CD4-positive, alpha-beta T cell treated with Interleukin-4 for 1 hour (primary cell): Measurements from ENCODE around the gene MS4A14.
"Not testable (repeated sequence)": the region's sequence is repeated elsewhere in the genome, so short reads cannot be mapped to it uniquely, and the experiment has no call there.

Source experiments
- DNase-seq, 2 donors: peaks; one replicate each; pipeline ENCODE4 v3.0.0-alpha.2; 2020 to 2022

The MS4A14 gene, protein sequence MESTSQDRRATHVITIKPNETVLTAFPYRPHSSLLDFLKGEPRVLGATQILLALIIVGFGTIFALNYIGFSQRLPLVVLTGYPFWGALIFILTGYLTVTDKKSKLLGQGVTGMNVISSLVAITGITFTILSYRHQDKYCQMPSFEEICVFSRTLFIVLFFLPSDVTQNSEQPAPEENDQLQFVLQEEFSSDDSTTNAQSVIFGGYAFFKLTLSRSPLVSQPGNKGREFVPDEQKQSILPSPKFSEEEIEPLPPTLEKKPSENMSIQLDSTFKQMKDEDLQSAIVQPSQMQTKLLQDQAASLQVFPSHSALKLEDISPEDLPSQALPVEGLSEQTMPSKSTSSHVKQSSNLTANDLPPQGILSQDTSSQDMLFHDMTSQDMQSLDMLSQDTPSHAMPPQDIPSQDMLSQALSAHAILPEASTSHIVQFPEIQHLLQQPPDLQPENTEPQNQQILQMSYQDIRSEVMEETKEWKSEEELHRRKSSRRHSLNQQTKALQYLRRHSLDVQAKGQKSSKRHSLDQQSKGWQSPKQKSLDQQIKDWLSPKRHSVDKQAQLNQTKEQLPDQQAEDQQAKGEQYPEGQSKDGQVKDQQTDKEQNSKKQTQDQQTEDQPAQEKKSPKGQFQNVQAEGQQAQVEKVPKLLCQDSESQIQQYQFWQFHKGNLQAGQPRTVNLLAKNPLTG

DNA sequence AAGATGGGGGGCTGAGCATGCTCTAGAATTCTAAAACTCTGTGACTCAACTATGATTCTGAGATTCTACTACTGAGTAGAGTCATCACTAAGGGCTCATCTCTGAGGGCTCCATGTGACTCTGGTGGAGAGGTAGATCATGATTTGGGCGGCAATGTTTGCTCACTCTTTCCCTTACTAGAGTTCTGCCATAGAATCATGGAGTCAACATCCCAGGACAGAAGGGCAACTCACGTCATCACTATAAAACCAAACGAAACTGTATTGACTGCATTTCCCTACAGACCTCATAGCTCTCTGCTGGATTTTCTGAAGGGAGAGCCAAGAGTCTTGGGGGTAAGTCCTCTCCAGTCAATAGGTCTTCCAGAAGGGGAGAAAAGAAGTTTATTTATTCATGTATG lies at the start of gene MS4A14:
Gene MS4A14, plus strand, starts transcription at position 78 of the 400 bp plus-strand sequence. Its CDS starts 120 bp downstream, at position 198.
- no peak for DNase-seq

DNA sequence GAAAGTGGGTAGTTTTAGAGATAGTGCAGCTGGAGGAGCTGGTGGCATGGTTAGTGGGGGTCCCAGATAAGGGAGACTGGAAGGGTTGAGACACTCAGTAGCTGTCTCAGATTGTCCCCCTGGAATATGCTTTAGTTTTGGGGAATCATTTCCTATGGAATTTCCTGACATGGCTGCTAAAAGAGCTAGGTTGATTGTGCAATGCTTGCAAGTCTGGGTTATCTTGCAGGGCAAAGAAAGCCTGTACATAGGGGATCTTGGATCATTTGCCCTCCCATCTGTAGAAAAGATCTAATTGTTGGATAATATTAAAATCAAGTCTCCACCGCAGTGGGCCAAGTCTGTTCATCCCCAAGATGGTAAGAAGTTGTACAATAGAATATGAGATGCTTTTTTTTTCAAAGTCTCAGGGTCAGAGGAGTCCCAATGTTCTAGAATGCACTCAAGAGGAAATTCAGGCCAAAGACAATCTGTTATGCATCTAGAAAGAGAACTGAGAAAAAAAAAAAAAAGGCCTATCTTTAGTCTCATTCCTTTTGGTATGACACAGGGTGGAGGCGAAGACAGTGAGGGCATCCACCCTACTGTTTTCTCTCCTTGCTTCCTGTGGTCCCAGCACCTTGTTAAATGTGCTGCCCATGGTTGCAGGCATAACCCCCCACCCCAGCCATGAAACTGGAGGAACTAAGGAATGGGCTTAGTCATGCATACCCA lies 49.0 kb upstream of the MS4A14 start:
- no peak for DNase-seq

DNA sequence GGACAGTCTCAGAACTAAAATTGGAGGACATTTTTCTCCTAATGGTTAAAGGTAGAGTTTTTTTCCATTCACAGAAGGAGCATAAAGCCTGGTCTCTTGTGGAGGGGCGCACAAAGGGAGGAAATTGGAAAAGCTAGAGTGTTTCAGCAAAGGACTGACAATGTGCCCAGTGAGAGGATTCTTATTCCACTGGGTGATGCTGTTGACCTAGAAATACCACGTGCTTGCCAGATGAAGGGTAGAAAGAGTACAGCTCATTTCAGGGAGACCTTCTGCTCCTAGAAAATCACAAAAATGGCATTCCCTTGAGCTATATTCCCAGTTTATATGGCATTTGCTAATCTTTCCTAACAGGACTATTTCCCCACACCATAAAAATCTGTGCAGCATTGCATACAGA lies 48.1 kb upstream of the MS4A14 start:
- no peak for DNase-seq

DNA sequence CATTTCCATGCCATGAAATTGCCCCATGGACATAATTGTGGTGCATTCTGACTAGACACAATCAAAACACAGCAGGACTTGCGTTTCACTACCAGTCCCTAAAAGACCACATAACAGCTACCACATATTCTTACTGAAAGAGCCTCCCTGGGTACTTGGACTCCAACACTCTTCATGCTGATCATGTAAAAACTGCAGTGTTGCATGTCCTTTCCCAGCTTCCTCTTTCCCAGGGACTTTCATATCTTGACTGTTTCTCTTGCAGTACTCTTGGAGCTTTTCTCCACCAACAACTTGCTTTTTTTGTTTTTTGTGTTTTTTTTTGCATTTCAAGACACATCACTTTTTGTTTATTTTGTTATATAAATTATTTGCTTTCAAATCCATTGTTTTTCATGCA lies 46.3 kb upstream of the MS4A14 start:
- DNase-seq = no peak

DNA sequence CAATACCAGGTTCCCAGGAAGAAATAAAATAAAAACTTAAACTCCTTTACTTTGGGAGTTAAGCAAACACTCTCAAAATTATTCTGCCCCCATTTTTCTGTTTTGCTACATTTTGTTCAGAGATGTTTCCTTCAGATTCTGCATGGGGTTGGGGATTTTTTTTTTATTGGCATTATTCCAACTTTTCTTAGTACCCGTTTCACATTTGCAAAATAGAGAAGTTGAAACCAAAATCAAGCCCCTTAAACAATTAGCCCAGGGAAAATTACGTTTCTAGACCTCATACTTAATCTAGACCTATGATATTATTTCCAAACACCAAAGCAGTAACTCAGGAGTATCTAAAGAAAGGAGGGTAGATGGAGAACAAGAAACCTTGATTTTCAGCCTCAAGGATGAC lies 38.5 kb upstream of the MS4A14 start:
- DNase-seq = no peak

DNA sequence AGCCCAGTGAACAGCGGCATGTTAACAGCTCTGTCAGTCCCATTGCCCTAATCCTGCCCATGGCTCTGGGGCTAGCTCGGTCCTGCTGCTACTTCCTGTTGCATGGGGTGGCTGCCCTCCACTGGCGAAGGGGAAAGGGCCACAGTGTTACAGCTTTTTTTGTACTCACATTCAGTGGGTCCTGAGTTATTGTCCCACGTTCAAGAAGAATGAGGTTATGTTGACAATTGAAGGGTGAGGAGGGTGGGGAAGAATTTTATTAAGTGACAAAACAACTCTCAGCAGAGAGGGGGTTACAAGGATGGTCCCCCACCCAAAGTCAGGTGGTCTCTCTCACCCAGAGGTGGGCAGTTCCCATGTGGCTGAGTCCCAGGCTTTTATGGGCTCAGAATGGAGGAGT lies 35.6 kb upstream of the MS4A14 start:
- DNase-seq = no peak

DNA sequence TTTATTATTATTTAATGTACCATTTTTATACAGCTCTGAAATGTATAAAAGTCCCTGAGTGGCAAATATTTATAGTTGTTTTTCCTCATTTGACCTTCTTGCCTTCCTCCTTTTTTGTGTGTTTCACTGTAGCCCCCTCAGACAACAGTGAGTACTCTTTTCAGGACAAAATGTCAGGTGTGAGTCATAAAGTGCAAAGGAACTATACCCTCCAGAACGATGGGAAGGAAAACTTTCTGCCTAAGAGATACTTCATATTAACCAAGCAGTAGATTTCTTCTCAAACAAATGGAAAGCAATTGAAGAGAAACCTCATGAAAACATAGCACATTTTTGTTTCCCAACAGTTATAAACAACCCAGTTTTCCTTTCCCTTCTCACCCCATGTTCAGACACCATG lies 34.0 kb upstream of the MS4A14 start:
- DNase-seq = no peak

DNA sequence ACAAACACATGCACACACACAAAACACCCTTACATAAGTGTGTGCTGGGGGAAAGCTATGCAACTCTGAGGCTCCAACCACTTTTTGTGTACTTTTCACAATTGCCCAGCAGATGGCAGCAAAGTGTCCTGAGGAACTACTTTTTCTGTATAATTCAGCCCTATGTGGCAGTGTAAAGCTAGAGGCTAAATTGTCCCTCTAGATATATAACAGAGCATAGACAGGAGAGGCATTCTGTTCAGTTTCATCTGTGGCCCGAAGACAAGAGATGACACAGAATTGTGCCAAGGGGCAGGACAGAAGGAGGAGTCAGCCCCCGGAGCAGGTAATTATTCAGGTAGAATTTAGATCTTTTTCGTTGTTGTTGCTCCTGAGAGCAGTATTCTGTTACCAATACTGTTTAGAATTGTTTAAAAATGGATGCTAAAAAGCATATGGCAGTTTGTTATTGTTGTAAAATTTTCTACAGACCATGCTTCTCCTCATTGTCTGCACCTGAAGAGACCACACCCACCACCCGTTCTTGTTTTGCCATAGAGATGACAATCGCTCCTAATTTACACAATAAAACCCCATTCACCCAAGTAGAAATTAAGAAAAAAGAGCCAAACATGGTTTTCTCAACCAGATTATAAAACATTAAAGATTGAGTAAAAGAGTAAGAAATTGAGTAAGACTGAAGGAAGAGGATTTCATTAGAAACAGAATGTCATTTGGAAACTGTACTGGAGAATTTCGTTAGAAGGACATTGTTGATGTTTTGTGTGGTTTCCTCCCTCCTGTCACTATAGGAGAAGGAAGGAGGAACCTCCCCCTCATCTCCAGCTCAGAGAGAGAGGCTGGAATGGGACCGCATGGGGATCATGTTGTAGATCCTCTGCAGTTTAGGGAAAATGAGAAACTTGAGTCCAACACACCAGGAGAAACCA lies 32.5 kb upstream of the MS4A14 start:
- peak; percentile 62 to 78 for DNase-seq

DNA sequence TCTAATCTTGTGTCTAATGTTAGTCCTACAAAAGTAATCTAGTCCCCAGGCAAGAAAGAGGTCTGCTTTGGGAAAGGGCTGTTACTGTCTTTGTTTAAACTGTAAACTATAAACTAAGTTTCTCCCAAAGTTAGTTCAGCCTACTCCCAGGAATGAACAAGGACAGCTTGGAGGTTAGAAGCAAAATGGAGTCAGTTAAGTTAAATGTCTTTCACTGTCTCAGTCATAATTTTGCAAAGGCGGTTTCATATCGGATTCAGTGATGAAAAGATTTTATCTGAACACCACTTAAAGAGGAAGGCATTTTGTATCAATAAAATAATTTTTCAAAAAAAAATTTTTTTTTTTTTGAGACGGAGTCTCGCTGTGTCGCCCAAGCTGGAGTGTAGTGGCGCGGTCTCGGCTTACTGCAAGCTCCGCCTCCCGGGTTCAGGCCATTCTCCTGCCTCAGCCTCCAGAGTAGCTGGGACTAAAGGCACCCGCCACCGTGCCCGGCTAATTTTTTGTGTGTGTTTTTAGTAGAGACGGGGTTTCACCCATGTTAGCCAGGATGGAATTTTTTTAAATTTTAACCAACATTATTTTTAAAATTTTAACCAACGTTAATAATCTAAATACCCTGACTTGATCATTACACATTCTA lies 29.9 kb upstream of the MS4A14 start:
- DNase-seq = not testable (repeated sequence)

DNA sequence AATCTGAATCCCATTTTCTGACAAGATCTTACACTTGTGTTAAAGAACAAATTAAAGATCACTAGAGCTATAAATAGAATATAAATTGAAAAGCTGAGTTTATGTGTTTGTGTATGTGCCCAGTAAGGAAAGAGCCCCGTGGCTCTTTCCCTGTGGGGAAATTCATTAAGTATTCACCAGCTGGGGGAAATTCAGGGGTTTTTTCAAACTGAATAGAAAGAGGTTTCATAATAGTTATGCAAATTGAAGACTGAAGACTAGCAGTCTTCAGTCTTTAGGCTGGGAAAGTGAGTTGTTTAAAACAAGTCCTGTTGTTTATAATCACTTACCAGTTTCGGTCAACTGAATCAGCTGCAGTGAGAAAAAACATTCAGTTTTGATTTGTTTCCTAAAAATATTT lies 29.2 kb upstream of the MS4A14 start:
- peak; percentile 19 to 45 for DNase-seq

DNA sequence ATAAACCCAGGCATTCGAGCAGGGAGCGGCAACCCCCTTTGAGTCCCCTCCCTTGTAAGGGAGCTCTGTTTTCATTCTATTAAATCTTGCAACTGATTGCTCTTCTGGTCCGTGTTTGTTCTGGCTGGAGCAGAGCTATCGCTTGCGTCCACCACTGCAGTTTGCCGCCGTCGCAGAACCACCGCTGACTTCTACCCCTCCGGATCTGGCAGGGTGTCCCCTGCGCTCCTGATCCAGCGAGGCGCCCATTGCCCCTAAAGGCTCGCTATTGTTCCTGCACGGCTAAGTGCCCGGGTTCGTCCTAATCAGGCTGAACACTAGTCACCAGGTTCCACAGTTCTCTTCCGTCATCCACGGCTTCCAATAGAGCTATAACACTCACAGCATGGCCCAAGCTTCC lies 28.4 kb upstream of the MS4A14 start:
- no peak for DNase-seq

DNA sequence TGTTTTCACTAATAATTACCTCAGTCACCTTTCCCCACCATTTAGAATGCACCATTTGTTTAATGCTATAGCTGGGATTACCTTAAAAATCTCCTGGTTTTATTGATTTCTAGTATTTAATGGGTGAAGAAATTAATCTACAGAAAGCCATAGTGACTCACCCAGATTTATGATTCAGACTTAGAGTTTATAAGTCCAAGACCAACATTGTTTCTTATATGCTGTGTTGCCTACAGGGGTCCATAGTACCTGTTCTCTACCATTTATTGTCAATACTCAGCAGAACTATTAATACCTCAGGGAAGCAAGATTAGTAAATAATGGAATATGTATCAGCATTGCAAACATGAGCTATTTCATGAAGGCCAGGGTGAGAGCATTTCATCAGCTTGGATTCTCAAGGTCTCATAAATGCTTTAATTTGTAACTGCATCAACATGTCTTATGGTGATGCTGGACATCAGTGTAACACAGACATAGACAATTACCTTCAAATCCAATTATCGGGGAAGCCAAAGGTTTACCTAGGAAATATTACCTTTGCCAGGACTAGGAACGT lies 25.9 kb upstream of the MS4A14 start:
- no peak for DNase-seq

DNA sequence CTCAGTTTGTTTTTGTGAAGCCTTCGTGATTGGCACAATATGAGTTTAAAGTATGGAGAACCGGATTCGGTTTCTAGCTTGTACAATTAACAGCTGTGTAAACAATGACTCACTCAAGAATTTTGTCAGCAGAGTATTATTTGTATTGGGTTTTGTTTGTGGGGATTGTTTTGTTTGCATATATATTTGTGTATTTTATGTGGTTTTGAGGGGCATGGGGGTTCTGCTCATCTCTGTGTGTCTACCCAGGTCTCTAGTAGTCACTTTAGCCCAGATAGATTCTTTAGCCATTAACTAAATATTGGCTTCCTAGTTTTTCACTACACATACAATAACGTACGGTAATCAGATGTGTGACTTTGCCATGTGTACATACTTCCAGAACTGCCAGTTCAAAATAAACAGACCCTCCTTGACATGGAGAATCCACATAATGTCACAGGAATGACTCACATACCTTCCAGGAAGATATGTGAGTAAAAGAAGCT lies 25.4 kb upstream of the MS4A14 start:
- DNase-seq = no peak

DNA sequence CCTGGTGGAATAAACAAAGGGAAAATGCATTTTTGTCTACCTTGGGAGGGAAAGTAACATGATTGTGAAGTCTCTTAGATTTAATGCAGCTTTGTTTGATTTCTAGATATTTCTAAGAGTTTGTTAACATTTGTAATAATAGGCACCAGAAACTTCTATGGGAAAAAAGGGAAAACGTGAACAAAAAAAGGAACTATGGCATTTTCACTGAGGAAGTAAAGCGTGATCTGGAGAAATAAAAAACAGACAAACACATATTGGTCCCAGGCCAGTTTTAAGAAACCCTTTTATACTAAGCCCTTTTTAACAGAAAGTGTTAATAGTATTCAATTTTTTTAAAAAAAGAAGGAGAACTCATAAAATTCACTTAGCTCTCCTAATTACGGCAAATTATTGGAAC lies 24.9 kb upstream of the MS4A14 start:
- DNase-seq = no peak

DNA sequence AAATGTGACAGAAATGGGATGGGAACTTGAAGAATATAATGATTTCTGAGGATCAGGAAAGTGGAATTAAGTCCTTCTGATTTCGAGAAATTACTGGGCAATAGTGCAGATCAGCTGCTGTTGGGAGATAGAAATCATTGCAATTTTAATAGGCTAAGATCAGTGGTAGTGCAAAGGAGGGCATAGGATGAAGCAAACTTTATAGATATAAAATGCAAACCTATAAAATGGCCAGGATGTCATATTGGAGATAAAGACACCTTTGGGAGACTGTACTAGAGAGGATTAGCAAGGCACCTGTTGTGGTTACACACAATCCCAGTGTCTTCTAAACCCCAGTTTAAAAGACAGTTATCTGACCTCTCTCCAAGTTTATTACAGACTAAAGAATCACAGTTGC lies 24.4 kb upstream of the MS4A14 start:
- no peak for DNase-seq

DNA sequence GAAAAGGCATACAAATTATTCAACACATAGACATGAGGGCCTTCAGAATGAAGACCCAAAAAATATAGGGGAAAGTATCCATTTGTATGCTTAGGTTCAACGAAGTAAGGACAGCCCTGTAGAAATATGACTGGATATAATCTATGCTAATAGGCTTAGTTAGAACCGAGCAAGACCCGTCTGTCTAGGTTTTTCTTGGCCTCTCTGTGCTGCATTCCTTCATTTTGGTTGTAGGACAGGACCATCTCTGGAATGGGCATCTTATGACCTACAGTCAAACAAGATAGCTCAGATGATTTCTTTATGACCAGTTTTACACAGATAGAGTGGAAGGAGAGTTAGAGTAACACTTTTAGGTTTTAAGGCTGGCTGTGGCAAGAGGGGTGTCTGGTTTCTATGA lies 23.5 kb upstream of the MS4A14 start:
- no peak for DNase-seq

DNA sequence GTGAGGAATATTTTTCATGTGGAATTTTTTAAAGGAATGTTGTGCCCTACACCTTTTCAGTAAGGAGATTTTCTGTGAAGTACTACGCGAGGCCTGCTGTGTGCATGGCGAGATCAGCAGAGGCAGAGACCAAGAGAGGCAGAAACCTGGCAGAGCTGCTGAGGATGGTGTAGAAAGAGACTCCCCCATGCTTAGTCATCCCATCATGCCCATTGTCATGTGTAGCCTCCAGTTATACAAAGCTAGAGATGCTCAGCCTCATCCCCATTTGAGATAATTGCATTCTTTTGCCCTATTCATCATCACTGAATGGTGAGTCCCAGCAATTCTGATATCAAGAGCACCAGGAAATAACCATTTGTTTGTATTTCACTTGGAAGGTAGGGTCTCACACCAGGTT lies 20.9 kb upstream of the MS4A14 start:
- no peak for DNase-seq

DNA sequence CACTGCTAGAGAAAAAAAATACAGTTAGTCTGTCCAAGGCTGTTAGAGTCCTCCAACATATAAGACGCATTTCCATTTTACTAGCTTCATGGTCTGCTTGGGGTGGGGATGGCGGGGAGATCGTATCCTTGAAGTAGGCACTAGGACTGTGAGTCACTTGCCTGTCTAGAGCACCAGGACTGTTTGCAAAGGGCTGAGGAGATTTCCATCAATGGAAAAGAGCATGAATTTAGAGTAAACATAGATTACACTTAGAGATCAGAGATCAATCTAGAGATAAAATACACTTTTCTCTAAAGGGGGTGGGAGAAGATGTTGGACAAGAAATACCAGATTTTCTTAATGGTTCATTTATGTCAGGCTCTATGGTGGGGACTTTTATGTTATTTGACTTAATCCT lies 19.7 kb upstream of the MS4A14 start:
- DNase-seq = no peak

DNA sequence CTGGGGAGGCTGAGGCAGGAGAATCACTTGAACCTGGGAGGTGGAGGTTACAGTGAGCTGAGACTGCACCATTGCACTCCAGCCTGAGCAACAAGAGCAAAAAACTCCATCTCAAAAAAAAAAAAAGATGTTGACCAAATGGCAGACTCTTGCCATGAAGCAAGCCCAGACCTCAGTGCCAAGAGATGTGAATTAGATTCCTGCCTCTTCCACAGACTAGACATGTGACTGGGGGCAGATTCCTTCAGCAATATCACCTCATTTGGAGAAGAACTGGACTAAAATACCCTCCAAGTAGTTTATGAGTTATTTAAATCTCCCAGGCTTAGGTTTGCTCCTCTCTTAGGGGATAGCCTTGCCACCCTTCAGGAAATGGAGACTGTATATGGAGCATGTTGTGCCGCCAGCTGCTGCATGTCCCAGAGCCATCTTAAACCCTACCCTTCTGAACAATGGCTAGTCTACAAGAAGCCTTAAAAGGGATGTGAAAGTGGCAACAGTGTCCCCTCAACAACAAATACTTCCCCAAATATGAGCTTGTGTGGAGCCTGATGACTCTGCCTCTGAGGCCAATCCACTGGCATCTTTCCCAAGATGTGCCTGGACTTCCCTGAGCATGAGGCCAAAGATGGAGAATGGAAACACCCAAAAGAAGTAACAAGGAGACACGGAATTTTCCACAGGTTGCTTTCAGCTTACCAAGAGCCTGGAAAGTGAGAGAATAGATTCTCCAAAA lies 18.7 kb upstream of the MS4A14 start:
- DNase-seq = peak; percentile 19 to 73

DNA sequence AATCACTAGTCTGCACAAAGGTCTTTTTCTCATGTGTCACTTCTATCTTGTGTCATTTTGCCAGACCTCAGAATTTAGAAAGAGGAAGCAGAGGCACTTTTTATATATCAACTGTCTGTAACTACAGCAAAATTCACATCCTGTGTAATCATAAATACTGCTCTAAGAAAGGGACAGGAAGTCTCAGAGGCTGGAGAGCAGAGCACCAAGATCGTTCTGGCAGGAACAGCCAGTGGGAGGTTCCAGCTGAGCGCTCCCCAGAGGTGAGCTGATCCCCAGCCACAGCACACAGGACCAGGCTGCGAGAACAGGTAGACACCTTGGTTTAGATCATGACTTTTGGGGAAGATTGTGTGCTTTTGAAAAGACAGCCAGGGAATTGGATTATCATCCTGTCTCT lies 17.9 kb upstream of the MS4A14 start, which contains the start of gene MS4A7:
Gene MS4A7, plus strand, starts transcription at position 179 of the 400 bp plus-strand sequence. CDS start 4,610 bp downstream, outside the sequence.
- DNase-seq = peak; percentile 24 to 78
